Ascending aorta (tissue), 2 donors: Measurements from ENCODE around the gene RADIL. TPM values are rescaled to one million over a fixed set of nuclear protein-coding genes. Genes with fewer than 3 reads are reported as not detected.

Source experiments
- DNase-seq, 2 donors: peaks; one replicate each; pipeline ENCODE4 v3.0.0-alpha.2; 2019; ENCODE audit warnings: low spot score in 2 of 2
- H3K27ac ChIP-seq, 2 donors: fragments of 200-600 bp; sonication (generic); one replicate each; pipeline ENCODE4 v1.5.1; 2016 to 2017; ENCODE audit warnings: mild to moderate bottlenecking in 1 of 2
- H3K27me3 ChIP-seq: fragments of 200-600 bp; sonication (generic); one replicate; pipeline ENCODE4 v1.5.1; 2017
- H3K36me3 ChIP-seq, 2 donors: fragments of 200-600 bp; sonication (generic); one replicate each; pipeline ENCODE4 v1.5.1; 2016
- H3K4me1 ChIP-seq, 2 donors: fragments of 200-600 bp; sonication (generic); one replicate each; pipeline ENCODE4 v1.5.1; 2016 to 2017; ENCODE audit warnings: mild to moderate bottlenecking in 1 of 2
- H3K4me3 ChIP-seq, 2 donors: fragments of 200-600 bp; sonication (generic); one replicate each; pipeline ENCODE4 v1.5.1; 2016 to 2017; ENCODE audit warnings: mild to moderate bottlenecking in 1 of 2
- H3K9me3 ChIP-seq, 2 donors: fragments of 200-600 bp; sonication (generic); one replicate each; pipeline ENCODE4 v1.5.1; 2016
- CTCF ChIP-seq, 3 experiments: fragments of 200-600 bp in 2 of 3; fragments of 450-650 bp in 1 of 3; sonication (generic) in 2 of 3; IDR thresholded peaks; one replicate each; pipeline ENCODE4 v1.5.1; 2016 to 2019; ENCODE audit warnings: antibody characterized with exemption in 3 of 3, mild to moderate bottlenecking in 1 of 3, moderate library complexity in 1 of 3
- intact Hi-C: fragments of 100-400 bp; cut with DNase I; formaldehyde crosslinking; loops from one replicate; pipeline ENCODE4 v1.15.1; 2023
- total RNA-seq: library from RNA; depleted of rRNA; stranded (reverse); fragments of >200 nt; gene quantifications from one replicate; pipeline ENCODE4 v1.1.0, GENCODE V29; 2016

The RADIL gene
- total RNA-seq, 1 donor from 2014 or later = 42.4 TPM

DNA sequence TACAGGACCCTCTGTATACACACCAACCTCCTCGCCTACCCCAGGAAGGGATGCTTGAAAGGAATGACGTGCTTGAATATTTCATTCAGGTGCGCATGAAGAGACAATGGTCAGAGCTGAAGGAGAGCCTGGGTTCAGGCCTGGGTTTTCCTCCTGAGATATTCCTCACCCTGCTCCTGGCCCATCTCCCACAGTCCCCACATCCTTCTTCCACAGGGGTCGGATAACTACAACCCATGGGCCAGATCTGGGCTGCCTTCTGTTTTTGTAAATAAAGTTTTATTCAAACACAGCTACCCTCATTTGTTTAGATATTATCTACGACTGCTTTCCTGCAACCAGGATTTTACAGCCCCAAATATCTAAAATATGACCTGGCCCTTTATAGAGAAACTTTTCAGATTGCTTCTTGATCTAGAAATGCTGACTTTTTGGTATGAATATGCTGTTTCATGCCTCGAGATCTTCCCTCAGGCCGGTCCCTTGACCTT, 1.8 kb upstream of the RADIL start:
- H3K9me3 ChIP-seq = no peaks in the 10 kb centered on the region
- no peak for DNase-seq
- no peaks in the 10 kb centered on the region for H3K27me3 ChIP-seq
- TF ChIP-seq CTCF (IDR thresholded peaks at IDR 0.05) = no peak
- no peaks in the 10 kb centered on the region for H3K36me3 ChIP-seq
- no peak overlapping the region for H3K4me3 ChIP-seq
- no peak overlapping the region for H3K27ac ChIP-seq
- H3K4me1 ChIP-seq = peaks cover 2 to 4% of the 10 kb centered on the region in 2 donors
- intact Hi-C loops = loop anchor here (10.0 kb wide), 1 partner anchor 201 kb away; the partner anchor contains the start of gene FOXK1

GRCh38 chr7:4884164-4884563, 648 bp upstream of the RADIL start:
- Histone ChIP-seq H3K4me1 (peaks cover 2 to 4% of the 10 kb centered on the region in 2 donors), H3K4me3 (no peak overlapping the region), H3K9me3 (no peaks in the 10 kb centered on the region), H3K27me3 (no peaks in the 10 kb centered on the region), H3K27ac (no peak overlapping the region), H3K36me3 (no peaks in the 10 kb centered on the region)
- no peak for TF ChIP-seq CTCF (IDR thresholded peaks at IDR 0.05)
- no peak for DNase-seq
- intact Hi-C loops = loop anchor here (5.0 to 10.0 kb wide), 3 partner anchors 52 to 199 kb away; partner anchors contain the start of genes AP5Z1 and FOXK1

DNA sequence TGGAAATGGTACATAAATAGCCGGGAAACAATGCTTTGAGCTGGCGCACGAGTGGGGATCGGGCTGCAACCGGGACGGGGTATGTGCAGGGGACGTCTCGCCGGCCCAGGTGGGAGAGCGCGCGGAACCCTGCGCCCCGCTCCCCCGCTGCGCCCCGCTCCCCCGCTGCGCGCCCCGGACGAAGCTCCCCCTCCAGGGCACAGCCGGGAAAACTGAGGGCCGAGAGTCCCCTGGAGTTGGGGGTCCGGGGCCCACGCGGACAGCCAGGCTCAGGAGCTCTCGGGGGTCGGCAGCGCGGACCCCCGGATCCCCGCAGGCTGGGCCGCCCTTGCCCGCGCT, 514 bp downstream of the RADIL start:
- intact Hi-C loops = loop anchor here (1.0 to 10.0 kb wide), 8 partner anchors 51 to 242 kb away; partner anchors contain the start of genes AP5Z1, FOXK1 and RBAK
- no peak for DNase-seq

DNA sequence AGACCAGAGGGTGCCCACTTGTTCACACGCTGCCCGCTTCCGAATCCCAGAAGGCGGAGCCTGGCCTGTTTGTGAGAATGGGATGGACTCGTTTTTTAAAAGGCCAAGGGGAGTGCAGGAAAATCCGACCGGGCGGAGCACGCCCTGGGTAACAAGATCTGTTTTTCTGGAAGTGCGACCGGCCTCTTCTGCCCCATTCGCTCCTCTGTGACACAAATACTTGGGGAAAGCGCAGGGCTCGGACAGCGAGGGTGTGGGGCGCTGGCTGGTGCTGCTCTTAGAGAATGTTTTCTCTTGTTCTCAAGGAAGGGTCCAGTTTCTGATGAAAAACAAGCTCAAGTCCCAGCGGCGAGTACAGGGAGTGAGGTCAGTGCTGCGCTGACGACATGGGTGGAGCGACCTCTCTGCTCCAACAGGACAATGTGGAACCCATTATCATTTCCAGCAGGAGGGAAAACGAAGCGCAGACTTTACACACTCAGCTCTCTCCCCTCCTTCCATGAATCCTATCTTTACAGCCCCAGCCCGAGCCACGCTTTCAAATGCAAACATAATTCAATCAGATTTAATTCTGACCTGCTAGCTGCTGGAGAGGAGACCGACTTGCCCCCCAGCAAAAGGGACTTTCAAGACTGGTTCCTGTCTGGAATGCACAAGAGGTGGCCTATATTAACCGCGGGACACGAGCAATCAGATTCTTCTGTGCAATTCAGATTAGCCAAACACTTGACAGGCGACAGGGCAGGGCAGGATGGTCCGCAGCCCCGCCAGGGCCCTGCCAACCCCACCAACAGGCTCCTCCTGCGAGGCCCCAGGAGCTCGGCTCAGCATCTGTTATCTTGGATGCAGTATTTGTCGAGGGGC, 1.1 kb downstream of the RADIL start:
- Histone ChIP-seq H3K9me3 (no peaks in the 10 kb centered on the region), H3K36me3 (peaks cover 4 to 6% of the 10 kb centered on the region in 2 donors), H3K27ac (peak overlapping the region; percentile 72 to 82), H3K27me3 (no peaks in the 10 kb centered on the region), H3K4me3 (peak overlapping the region; percentile 66 to 80), H3K4me1 (peaks cover 2 to 4% of the 10 kb centered on the region in 2 donors)
- DNase-seq = peak; percentile 37 to 90
- intact Hi-C loops = loop anchor here (1.0 to 10.0 kb wide), 8 partner anchors 50 to 242 kb away; partner anchors contain the start of genes AP5Z1, FOXK1 and RBAK
- no peak for TF ChIP-seq CTCF (IDR thresholded peaks at IDR 0.05)

More for the DNA sequence above, 514 bp downstream of the RADIL start:
- Histone ChIP-seq H3K27ac (peak overlapping the region; percentile 72 to 82), H3K4me1 (peaks cover 2 to 4% of the 10 kb centered on the region in 2 donors), H3K9me3 (no peaks in the 10 kb centered on the region), H3K4me3 (peak overlapping the region; percentile 66 to 80), H3K27me3 (no peaks in the 10 kb centered on the region), H3K36me3 (peaks cover 0 to under 1% of the 10 kb centered on the region in 2 donors)
- TF ChIP-seq CTCF (IDR thresholded peaks at IDR 0.05) = no peak

DNA sequence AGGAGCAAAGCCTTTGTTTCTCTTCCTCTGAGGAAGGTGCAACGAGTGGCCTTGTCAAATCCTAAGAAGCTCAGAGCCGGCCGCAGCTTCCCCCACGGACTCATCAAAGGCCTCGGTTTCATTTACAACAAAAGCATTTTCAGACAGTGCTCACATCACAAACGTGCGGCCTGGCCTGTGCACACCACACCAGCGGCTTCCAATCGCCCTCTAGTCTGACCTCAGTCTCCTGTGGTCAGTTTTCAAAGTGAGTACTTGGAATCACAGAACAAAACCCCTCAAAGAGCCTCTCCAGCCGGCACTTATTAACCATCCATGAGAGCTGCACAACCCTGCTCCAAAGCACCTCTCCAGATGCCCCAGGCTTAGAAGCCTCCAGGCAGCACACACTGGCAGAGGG, 3.3 kb downstream of the RADIL start:
- intact Hi-C loops = loop anchor here (5.0 to 10.0 kb wide), 3 partner anchors 48 to 195 kb away; partner anchors contain the start of genes AP5Z1 and FOXK1
- Histone ChIP-seq H3K4me1 (peaks cover 2 to 4% of the 10 kb centered on the region in 2 donors), H3K36me3 (peaks cover 9 to 16% of the 10 kb centered on the region in 2 donors), H3K9me3 (no peaks in the 10 kb centered on the region), H3K27ac (no peak overlapping the region), H3K4me3 (no peak overlapping the region), H3K27me3 (no peaks in the 10 kb centered on the region)
- no peak for TF ChIP-seq CTCF (IDR thresholded peaks at IDR 0.05)
- no peak for DNase-seq
